Colonic mucosa (tissue), 4 donors: Measurements from ENCODE around the gene WBP2NL. TPM values are rescaled to one million over a fixed set of nuclear protein-coding genes. Genes with fewer than 3 reads are reported as not detected.
"Not testable (repeated sequence)": the region's sequence is repeated elsewhere in the genome, so short reads cannot be mapped to it uniquely, and the experiment has no call there.

ENCODE experiments used
- DNase-seq: peaks from one replicate; pipeline ENCODE4 v3.0.0-alpha.2; 2020
- H3K27ac ChIP-seq: fragments of 200-600 bp; one replicate; pipeline ENCODE4 v1.8.0; 2021
- H3K27me3 ChIP-seq: fragments of 200-600 bp; one replicate; pipeline ENCODE4 v1.8.0; 2021
- H3K36me3 ChIP-seq: fragments of 200-600 bp; one replicate; pipeline ENCODE4 v1.8.0; 2021
- H3K4me1 ChIP-seq: fragments of 200-600 bp; one replicate; pipeline ENCODE4 v1.8.0; 2021; ENCODE audit warnings: mild to moderate bottlenecking
- H3K4me3 ChIP-seq: fragments of 200-600 bp; one replicate; pipeline ENCODE4 v1.8.0; 2021
- H3K9ac ChIP-seq, 2 donors: one replicate each; pipeline ENCODE4 v1.7.0; 2013; ENCODE audit warnings: control low read depth in 2 of 2, low read depth in 2 of 2, low read length in 2 of 2
- H3K9me3 ChIP-seq: fragments of 200-600 bp; one replicate; pipeline ENCODE4 v1.8.0; 2021
- CTCF ChIP-seq: fragments of 200-600 bp; IDR thresholded peaks from one replicate; pipeline ENCODE4 v1.8.0; 2022; ENCODE audit warnings: antibody characterized with exemption, mild to moderate bottlenecking
- intact Hi-C: fragments of 100-400 bp; cut with DNase I; formaldehyde crosslinking; loops from one replicate; pipeline ENCODE4 v1.14.1; 2022
- total RNA-seq, 2 donors: library from RNA; stranded (reverse); fragmentation: NEBNext Ultra II Directional in 1 of 2; extraction: Animal tissue kit (Norgen Biotek cat#: 25700) in 1 of 2; gene quantifications; one replicate each; pipeline ENCODE4 v1.2.1, GENCODE V29; 2021
- donor health status: healthy.
- donor health status: DM: no; HTN: no; CAD: no.
- donor health status: DM: no; HTN: no; CAD: no.

WBP2NL gene
- total RNA-seq, 2 donors from 2014 or later, result 1.1 to 1.9 TPM

GRCh38 chr22:42067671-42068251, 69.2 kb downstream of the WBP2NL start:
- Histone ChIP-seq H3K27me3 (no peaks in the 10 kb centered on the region), H3K27ac (no peak overlapping the region), H3K4me3 (no peak overlapping the region), H3K9me3 (no peaks in the 10 kb centered on the region), H3K4me1 (peaks cover 4% of the 10 kb centered on the region), H3K9ac (no peak overlapping the region), H3K36me3 (peaks cover 2% of the 10 kb centered on the region)
- DNase-seq, result peak; percentile 14
- intact Hi-C loops, result no loop called here
- no peak for TF ChIP-seq CTCF

DNA sequence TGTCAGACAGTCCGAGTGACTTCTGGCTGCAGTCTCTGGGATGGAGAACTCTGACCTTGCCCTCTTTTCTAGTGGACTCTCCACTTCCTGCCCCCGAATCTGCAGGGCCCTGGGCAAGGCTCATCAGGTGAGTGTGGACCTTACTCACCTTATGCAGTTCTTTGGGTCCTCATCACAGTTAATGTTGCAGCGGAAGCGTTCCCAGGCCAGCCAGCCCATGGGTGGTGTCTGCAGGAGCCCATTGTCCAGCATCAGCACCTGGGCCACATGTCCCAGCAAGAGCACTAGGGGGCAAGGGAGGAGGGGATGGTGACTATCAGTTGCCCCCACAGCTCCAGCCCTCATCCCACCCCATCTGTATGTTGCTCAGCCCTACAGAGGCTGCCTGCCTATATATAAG, 69.7 kb downstream of the WBP2NL start:
- no peak for TF ChIP-seq CTCF
- no peak overlapping the region for H3K9ac ChIP-seq
- H3K4me3 ChIP-seq, result no peak overlapping the region
- H3K36me3 ChIP-seq, result no peaks in the 10 kb centered on the region
- no peaks in the 10 kb centered on the region for H3K27me3 ChIP-seq
- H3K9me3 ChIP-seq, result no peaks in the 10 kb centered on the region
- DNase-seq, result peak; percentile 15
- H3K27ac ChIP-seq, result no peak overlapping the region
- peaks cover 4% of the 10 kb centered on the region for H3K4me1 ChIP-seq
- intact Hi-C loops, result no loop called here

- Histone ChIP-seq H3K4me3 (peak overlapping the region; percentile 58), H3K9ac (peak overlapping the region; percentile 57 to 92), H3K4me1 (peaks cover 4% of the 10 kb centered on the region), H3K27me3 (no peaks in the 10 kb centered on the region), H3K9me3 (no peaks in the 10 kb centered on the region), H3K36me3 (no peaks in the 10 kb centered on the region), H3K27ac (peak overlapping the region; percentile 88)
- intact Hi-C loops, result no loop called here
- TF ChIP-seq CTCF, result no peak
- DNase-seq, result no peak
Measured at GRCh38 chr22:42069801-42070516, 71.4 kb downstream of the WBP2NL start.

- DNase-seq, result peak; percentile 97
- no peak for TF ChIP-seq CTCF
- H3K9ac ChIP-seq, result peak within 1 kb of the TSS; percentile 72 to 92
- H3K4me3 ChIP-seq, result peak within 1 kb of the TSS; percentile 58
- intact Hi-C loops, result no loop called here
- H3K4me1 ChIP-seq, result peaks cover 4% of the 10 kb centered on the region
- H3K27ac ChIP-seq, result peak within 1 kb of the TSS; percentile 88
- H3K27me3 ChIP-seq, result no peaks in the 10 kb centered on the region
- H3K9me3 ChIP-seq, result no peaks in the 10 kb centered on the region
- H3K36me3 ChIP-seq, result no peaks in the 10 kb centered on the region
Measured at GRCh38 chr22:42070517-42071422, 72.2 kb downstream of the WBP2NL start, which contains the start of gene NAGA. TSS of gene NAGA (minus strand) at chr22:42070812. CDS start at chr22:42070297, 515 bp downstream.

DNA sequence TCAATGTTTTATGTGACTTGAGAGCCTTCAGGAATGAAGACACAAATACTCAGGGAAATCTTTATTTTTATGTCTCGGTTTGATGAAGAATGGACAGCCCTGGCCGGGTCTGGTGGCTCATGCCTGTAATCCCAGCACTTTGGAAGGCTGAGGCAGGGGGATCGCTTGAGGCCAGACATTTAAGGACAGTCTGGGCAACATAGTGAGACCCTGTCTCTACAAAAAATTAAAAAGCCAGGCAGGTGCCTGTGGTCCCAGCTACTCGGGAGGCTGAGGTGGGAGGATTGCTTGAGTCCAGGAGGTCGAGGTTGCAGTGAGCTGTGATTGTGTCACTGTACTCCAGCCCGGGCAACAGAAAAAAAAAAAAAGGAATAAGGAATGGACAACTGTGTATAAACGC, 72.9 kb downstream of the WBP2NL start:
- H3K9me3 ChIP-seq, H3K36me3 ChIP-seq, H3K4me1 ChIP-seq, DNase-seq, intact Hi-C loops, H3K27me3 ChIP-seq: not testable (repeated sequence)
- Histone ChIP-seq H3K27ac (peak overlapping the region; percentile 88), H3K9ac (peak overlapping the region in 1 of 2 donors; percentile 92), H3K4me3 (peak overlapping the region; percentile 58)
